Inflammatory macrophage treated with lipopolysaccharide for 4 hours (primary cell): Measurements from ENCODE around the gene AVPR1B.

Source experiments
- DNase-seq: peaks from one replicate; pipeline ENCODE4 v3.0.0-alpha.2; 2020

AVPR1B gene

DNA sequence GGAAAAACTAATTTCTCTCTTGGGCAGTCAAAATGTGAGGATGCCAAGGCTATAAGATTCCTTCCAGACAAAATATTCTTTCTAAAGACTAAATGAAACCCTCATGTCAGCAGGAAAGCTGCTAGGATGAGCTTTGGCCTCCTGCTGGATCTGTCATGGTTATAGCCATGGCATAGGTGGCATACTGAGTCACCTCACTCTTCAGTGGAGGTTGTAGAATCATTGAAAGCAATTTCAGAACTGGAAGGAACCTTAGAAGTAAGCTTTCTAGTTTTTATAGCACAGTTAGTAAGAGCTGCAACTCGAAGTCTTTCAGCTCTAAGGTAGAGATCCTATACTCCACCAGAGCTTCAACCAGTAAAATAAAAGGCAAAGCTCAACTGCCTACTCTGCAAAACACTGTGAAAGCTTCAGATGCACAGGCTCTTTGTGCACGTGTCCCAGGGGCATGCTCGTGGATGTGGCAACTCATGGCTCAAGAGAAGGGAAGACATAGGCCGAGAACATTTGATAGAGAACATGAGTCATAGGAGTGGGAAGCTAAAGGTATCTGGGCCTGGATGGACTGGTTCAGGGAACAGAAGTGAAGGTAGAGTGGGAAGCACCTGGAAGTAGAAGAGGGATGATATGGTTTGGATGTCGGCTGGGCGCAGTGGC lies 5.8 kb downstream of the AVPR1B start:
- DNase-seq, result no peak

DNA sequence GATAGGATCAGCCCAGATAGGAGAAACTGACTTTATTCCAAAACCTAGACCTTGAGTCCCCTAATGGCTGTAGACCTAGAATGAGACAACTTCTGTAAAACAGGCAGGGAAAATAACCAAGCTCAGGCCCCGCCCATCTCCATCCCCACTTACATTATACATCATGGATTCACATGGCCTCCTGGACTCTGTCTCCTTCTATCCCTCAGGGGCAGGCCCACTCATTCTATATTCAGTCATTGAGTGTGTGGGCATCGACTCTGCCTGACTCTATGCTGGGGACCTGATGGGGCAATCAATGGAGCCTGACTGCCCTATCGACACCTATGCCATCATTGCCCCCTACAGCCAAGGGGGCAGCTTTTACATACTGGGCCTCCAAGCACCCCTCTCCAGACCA lies 6.4 kb downstream of the AVPR1B start:
- no peak for DNase-seq

DNA sequence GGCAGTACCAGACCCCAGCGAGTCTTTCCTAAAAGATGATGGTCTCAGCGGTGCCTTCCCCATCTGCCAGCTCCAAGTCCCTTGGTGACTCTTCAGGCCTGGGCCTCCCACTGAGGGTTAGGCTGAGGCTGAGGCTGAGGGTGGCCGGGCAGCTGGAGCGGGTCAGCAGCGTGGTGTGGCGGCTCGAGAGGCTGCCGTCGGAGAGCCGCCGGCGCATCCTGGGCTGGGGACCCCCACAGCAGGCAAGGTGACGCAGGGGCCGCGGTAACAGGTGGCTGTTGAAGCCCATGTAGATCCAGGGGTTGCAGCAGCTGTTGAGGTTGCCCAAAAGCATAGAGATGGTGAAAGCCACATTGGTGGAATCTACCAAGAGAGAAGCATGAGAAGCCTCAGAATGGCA lies 7.0 kb downstream of the AVPR1B start:
- DNase-seq, result no peak

- no peak for DNase-seq
Measured at GRCh38 chr1:206109718-206110117, 7.5 kb downstream of the AVPR1B start.

- no peak for DNase-seq
Measured at GRCh38 chr1:206108635-206109034, 8.6 kb downstream of the AVPR1B start.

DNA sequence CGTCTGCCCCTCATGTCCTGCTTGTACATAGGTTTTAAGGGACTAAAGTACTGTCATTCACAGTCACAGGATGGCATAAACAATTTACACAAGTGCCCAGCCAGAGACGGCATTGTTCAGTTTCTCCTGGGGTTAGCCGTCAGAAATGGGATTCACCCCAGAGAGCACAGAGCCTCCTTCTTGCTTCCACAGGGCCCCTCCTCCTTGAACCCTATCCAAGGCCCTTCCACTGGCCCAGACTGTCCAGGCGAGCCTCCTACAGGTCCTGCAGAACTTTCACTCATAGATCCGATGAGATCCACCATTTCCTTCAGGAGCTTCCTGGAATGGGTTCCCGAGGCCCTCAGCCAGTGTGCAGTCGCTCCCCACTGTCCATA lies 10.0 kb downstream of the AVPR1B start:
- no peak for DNase-seq

DNA sequence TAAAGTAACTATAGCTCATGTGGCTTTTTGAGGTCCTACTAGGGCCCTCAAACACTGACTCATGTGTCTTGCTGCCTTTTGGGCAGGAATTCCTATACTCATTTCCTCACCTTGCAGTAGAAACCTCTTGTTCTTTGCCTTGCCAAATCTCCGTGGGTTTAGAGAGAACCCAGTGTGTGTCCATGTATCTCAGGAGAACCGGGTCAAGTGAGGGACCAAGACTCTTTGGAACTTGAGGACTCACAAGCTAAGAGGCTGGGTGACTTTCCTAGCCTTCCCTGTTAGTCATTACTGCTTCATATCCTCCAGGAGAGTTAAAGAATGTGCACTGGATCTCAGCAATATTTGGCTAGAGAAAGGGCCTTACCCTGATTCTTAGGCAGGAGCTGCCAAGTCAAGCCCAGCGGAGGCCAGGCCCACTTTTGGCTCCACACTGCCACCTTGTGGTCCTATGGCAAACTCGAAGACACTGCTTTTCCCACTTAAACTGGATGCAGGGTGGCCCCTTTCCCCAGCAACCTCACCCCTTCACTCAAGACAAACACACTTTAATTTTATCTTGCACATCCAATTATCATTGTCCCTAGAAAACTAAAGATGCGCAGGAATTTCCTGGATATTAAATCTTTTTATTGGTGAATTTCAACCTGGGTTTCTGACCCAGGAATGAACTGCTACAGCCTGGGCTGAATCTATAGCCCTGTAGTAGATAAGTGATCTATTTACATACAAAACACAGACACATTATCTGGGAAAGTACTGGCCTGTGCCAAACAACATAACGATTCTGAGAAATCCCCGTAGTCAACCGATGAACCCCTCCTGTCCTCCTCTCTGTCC lies 10.6 kb downstream of the AVPR1B start:
- peak; percentile 75 for DNase-seq

- DNase-seq, result peak; percentile 32
Measured at GRCh38 chr1:206105464-206105995, 11.7 kb downstream of the AVPR1B start.

GRCh38 chr1:206103979-206104378 lies 13.2 kb downstream of the AVPR1B start:
- DNase-seq, result no peak

DNA sequence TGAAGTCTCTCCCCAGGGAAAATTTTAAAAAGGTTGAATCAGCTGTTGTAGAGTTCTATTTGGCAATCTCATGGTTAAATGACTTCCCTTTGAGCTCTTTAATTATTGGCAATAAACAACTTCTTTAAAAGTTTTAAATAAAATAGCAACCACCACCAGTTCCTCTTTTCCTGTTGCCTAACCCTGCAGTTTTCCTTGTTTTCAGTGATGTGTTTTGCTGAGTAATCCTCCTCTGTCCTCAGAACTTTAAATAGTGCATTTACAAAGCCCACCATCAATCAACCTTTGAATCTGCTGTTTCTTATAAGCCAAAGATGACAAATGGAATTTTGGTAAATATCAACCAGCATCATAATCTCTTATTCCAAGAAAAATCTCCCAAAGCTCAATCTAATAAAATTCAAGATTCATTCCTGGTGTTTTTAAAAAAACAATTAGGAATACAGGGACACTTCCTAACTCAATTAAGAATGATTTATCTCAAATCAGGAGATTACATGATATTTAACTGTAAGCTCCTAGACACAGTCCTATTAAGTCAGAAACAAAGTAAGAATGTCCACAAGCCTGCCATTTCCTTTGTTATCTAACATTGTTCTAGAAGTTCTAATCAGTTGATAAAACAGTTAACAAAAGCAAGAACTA lies 14.8 kb downstream of the AVPR1B start:
- peak; percentile 91 for DNase-seq

DNA sequence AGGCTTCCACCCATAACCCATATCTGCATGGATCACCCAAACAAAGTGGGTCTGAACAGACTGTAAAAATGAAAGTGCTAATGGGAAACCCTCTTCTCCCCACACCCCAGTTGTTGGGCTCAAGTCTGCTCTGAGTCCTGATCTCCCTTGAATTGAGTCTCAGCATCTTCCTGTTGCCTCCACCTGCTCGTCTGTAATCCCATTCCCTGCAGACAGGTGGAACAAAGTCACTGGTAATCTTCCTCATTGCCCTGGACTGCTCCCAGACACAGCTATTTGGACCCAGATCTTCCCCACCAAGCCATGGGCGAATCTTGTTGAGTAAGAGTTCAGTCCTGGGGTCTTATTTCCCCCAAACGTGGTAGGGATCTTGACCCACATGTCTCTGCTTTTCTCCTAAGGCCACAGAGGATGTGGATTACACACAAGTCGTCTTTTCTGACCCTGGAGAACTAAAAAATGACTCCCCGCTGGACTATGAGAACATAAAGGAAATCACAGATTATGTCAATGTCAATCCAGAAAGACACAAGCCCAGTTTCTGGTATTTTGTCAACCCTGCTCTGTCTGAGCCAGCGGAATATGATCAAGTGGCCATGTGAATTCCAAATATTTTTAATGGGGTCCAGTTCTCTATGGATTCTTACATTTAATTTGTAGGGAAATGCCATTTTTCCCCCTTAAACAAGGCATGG lies 15.7 kb downstream of the AVPR1B start:
- peak; percentile 63 for DNase-seq

- DNase-seq, result peak; percentile 23
Measured at GRCh38 chr1:206100226-206100815, 16.9 kb downstream of the AVPR1B start.

DNA sequence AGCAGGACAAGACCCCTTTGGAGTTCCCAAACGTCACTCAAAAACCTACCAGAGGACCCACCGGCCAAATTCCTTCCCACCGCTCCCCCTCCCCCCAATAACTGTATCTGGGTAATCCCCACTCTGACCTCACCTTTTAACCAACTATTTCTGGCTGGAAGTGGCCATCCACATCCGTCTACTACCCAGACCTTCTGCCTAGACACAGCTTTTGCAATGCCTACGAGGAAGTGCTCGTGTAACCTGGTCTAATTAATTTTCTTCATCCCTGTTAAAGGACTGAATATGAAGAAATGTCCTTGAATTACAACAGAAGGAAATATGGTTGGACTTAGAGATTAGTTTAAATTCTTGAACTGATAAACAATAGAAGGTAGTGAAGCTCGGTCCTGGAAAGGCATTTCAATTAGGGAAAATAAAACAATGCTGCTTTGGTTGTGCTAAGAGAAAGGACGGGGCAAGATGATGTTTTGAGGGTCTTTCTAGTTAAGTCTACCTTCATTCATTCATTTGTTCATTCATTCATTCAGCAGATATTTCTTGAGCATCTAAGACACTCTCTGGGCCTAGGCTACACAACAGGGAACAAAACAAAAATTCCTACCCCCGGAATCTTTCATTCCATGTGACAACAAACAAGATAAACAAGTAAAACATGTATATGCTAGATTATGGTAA lies 18.8 kb downstream of the AVPR1B start:
- DNase-seq, result peak; percentile 33

- peak; percentile 78 for DNase-seq
Measured at GRCh38 chr1:206097381-206097780, 19.8 kb downstream of the AVPR1B start.

DNA sequence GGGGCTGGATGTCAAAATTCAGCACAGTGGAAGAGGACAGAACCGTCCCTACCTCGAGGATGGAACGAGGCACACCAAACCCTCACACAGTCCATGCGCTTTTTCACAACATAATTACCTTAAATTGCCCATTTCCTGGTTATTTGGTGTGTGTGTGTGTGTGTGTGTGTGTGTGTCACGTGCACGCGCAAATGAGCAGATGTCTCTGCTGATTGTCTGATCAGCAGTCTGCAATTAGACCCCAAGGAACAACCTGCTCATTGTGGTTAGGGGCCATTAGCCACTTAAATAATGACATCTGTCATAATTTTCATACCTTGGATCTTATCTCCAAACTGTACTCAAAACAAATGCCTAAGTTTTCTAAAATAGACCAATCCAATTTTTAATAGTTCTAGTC lies 23.2 kb downstream of the AVPR1B start:
- no peak for DNase-seq

- DNase-seq, result peak; percentile 58
Measured at GRCh38 chr1:206089341-206089740, 27.8 kb downstream of the AVPR1B start.

DNA sequence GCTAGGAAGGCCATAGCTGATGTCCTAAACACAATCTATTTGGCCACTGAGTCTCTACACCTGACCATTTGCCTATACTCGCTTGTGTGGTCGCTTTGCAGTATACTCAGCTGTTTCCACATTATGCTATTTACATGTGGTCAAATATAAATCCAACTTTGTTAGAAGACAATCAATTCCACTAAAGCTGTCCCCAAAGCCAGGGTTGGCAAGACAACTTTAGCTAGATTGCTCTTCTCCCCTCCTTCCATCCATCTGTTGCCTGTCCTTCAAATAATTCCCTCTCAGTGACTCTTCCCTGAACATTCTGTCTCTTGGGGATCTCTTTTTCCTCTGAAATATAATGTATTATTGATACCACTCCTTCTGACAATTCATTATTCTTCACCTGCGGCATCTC lies 30.1 kb downstream of the AVPR1B start:
- DNase-seq, result no peak

- no peak for DNase-seq
Measured at GRCh38 chr1:206083750-206084149, 33.4 kb downstream of the AVPR1B start.

GRCh38 chr1:206082831-206083695 lies 34.1 kb downstream of the AVPR1B start:
- DNase-seq, result peak; percentile 61

GRCh38 chr1:206081856-206082255 lies 35.3 kb downstream of the AVPR1B start:
- DNase-seq, result peak; percentile 58
